Pons (tissue), 1 donor: ENCODE data around the gene SLC48A1.

Experiments
- DNase-seq: peaks from one replicate; pipeline ENCODE4 v3.0.0-alpha.2; 2016; ENCODE audit warnings: low spot score

Gene SLC48A1

DNA sequence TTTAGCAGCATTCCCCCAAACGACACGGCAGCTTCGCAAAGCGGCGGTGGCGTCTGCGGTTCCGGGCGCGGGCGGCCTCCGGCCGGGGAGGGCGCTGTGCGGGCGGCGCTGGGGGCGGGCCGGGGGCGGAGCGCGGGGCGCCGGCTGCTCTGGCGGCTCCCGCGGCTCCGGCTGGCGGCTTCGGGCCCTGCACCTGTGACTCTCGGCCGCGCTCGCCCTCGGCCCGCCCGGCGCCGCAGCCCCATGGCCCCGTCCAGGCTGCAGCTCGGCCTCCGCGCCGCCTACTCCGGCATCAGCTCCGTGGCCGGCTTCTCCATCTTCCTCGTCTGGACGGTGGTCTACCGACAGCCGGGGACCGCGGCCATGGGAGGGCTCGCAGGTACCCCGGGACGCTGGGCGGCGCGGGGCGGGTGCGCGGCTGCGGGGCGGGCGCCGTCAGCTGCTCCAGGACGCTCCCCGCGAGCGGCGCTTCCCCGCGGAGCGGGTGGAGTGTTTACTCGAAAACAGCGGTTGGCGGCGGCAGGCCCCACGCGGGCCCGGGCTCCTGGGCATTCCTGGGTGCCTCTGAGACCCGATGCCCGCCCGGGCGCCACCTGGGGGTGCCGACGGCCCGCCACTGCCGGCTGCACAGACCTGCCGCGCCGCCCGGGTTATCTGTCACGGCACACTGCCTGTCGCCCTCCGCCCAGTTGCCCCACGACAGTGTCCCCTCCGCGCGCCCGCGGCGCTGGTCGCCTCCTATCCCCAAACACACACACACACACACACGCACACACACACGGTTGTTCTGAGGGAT, at the start of gene SLC48A1:
SLC48A1 (plus strand) TSS at position 177 of the 796 bp plus-strand sequence; CDS start at position 244, 67 bp downstream.
- peak; percentile 44 for DNase-seq

DNA sequence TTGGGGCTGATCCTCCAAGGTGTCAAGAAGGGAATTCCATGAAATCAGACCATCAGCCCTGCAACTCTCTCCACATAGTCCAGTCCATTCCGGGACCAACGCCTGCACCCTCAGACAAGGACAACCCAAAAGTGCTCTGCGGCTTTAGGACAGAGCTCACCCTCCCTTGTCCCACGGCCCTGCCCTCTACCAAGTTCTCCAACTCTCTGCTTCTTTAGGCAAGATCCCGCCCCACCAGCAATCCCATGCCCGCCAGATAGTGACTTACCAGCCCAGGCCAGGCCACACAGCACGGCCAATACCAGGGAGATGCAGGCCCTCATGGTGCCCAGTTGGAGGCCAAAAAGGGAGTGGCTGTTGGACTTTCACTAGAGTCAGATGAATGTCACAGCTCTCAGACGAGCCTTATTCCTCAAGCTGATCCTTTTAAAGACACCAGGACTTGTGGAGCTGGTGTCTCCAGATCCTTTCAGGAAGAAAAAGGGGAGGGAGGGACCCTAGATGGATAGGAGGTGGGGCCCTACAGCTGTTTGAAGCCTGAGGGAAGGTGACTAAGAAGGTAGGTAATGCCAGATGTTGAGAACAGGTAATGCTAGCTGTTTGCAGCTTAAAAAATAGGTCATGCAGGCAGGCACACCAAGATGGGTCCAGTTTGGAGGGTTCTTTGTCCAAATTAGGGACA, 47.8 kb upstream of the SLC48A1 start, which contains the start of gene ENDOU:
ENDOU (minus strand) TSS at position 400 of the 682 bp plus-strand sequence; CDS start at position 323, 77 bp downstream.
- DNase-seq: no peak

DNA sequence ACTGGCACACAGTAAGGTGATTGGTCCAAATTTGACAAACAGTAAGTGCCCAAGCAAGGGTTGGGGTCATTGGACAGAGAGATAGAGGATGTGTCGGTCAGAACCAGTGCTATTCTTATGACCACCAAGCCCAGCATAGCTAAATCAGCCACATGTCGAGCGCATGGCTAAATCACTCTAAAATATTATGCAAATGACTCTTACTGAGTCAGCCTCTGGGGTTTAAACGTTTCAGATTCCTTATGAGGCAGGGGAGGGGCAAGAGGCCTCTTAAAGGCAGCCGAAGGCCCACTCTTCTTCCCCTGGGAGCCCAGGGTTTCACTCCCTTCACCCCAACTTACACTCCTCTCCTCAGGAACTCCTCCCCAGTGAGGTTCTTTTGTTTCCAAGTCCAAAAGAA, 47.1 kb upstream of the SLC48A1 start:
- DNase-seq: no peak

- DNase-seq: no peak
Measured at GRCh38 chr12:47729233-47729632, 43.8 kb upstream of the SLC48A1 start.

DNA sequence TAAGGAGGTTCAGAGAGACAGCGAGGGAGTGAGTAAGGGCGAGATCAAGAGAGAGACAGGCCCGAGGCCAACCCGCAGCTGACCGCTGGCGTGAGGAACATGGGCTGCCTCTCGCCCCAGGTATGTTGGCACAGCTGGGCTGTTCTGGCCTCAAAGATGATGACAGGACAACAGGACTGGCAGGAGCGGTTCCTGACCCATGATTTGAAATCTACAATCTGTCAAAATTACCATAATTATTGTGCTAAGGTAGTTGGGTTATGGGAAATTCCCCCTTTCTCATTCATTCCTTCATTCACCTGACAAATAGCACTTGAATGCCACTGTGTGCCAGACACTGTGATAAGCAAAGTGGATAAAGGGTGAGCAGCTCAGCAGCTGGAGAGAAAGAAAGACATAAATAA, 42.7 kb upstream of the SLC48A1 start:
- DNase-seq: no peak

- no peak for DNase-seq
Measured at GRCh38 chr12:47731723-47732122, 41.3 kb upstream of the SLC48A1 start.

- DNase-seq: no peak
Measured at GRCh38 chr12:47732504-47732903, 40.5 kb upstream of the SLC48A1 start.

GRCh38 chr12:47733142-47733541, 39.9 kb upstream of the SLC48A1 start:
- DNase-seq: no peak

- peak; percentile 72 for DNase-seq
Measured at GRCh38 chr12:47734725-47735480, 38.1 kb upstream of the SLC48A1 start.

- no peak for DNase-seq
Measured at GRCh38 chr12:47735649-47736048, 37.4 kb upstream of the SLC48A1 start.

DNA sequence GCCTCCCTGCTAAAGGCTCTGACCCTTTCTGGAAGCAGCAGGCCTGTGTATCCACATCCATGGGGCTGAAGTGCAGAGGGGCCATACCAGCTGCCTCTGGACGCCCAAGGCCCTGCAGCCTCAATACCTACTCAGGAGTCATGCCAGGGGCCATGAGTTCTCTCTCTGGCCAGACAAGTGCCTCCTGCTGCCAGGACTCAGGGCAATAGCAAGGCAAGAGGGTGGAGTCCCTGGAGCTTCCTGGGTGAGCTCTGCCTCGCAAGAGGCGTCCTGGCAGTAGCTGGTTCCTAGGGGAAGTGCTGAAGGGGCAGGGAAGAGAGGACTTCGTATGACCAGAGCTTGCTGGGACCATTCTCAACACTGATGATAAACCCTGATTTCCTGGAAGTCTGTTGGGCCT, 36.8 kb upstream of the SLC48A1 start:
- no peak for DNase-seq

DNA sequence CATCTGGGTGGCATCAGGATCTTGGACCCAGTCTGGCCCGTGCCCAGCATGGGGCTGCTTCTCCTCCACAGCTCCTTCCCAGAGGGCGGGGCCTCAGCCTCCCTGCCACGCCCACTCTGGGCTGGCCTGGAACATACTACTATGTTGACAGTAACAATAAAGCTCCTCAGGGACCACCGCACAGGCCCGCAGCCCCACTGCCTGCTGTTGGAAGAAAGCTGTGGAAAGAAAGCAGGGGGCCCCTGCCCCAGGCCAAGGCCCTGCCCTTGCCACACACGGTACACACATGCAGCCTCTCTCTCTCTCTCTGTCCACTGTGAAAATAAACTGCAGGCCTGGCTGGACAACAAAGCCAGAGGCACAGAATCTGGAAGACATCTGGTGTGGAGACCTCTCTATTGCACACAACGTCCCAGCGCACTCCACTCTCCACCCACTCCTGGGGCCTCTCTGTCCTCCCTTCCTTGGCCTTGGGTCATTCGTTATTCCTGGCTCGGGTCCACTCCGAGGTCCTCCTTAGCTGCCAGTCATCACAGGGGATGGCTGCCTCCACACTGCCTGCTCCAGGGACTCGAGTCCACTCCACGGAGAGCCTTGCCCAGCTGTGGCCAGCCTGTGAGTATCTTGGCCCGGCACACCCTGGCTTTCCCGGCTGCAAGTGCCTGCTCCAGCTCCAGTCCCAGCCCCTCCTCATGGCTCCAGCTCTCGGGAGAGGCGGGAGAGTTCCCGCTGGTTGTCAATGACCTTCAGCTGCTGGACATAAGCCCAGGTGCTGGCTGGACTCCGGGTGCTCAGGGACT, 36.0 kb upstream of the SLC48A1 start:
- DNase-seq: peak; percentile 87

DNA sequence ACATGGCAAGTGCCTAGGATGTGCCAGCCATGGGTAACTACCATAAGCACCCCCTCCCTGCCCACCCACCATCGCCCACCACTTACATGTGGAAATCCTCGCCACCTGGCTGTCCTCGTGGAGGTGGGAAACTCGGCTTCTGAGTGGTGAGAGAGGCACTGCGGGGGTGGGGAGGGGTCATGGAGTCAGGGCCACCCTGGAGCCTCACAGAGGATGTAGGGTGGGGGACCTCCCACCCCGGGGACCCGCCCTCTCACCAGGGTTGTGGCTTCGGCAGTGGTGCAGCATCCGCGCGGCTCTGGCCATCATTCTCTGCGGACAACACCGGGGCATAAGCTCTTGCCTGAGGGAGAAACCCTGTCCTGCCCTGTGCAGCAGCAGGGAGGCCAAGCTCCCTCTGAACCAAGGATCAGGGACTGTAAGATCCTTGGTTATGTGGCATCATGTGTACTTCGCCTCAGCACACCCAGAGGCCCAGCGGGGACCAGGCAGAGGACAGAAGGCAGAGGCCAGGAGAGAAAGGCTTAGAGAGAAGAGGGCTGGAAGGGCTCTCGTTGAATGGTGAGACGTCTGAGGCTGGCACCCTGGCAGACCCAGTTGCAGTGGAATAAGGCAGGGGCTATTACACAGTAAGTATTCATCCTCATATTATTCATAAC, 35.0 kb upstream of the SLC48A1 start:
- no peak for DNase-seq

DNA sequence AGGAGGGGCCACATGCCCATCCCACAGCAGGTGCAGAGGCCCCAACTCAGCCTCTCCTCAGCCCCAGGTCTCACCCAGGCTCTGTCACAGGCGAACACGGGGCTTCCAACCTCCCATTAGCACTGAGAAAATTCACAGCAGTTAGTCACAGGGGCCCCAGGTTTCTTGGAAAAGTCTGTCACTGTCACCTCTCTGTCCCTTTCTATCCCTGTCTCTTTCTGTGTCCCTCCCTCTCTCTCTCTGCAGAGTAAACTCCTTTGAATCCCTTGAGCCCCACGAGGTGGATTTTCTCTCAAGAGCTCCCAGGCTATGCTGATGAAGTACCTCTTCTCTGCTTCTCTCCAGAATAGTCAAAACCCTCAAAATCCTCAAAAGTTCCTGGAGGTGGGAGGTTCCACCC, 33.7 kb upstream of the SLC48A1 start:
- DNase-seq: no peak

DNA sequence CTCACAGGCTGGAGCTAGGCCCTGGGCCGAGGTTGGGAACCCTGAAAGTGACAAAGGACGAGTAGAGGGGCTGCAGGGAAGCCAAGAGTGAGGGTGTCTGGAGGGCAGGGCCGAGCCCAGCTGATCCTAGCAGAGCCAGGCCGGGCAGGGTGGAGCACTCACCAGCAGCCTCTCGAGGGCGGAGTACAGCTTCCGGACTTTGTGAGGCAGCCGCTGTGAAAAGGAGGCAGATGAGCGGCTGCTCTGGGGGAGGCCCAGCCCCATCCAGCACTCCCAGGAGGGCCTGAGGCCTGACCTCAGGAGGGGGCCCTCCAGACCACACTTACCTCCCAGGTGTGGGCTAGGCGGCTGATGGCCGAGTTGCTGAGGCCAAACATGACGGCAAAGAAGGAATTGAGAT, 33.1 kb upstream of the SLC48A1 start:
- DNase-seq: no peak

- no peak for DNase-seq
Measured at GRCh38 chr12:47740606-47741339, 32.3 kb upstream of the SLC48A1 start.

DNA sequence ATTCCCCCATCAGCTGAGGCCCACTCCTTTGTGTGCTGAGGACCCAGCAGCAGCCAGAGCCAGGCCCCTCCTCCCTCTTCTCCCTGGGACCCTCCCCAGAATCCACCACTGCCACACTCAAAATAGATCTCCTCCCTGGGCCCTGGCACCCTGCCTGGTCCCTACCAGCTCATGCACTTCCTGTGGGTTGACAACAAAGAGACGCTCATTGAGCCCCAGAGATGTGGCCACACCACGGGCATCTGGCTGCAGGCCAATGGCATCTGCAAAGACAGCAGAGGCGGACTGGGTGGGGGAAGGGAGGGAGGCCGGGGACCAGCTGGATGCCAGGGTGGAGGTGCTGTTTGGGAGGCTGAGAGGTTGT, 31.7 kb upstream of the SLC48A1 start:
- DNase-seq: peak; percentile 97

DNA sequence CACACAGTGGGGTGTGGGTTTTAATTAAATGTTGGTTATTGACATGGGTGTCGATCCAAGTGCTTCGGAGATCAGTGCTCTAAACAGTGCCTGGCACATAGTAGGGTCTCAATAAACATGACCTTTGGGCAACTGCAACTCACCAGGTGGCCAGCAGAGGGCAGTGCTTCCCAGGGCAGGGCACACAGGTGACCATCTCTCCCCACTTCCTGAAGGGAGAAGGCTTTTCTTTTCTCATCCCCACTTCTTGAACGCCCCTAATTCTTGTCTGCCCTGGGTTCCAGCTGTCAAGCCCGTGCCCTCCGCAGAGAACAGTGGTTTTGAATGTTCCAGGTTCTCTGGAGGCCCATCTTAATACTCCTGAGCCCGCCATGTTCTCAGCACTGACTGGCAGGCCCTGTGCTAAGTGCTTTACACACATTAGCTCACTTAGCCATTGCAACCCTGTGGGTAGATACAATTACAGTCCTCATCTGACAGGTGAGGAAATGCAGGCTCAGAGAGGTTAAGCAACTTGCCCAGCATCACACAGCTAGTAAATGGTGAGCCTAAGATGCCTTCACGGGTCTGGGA, 30.7 kb upstream of the SLC48A1 start:
- no peak for DNase-seq

DNA sequence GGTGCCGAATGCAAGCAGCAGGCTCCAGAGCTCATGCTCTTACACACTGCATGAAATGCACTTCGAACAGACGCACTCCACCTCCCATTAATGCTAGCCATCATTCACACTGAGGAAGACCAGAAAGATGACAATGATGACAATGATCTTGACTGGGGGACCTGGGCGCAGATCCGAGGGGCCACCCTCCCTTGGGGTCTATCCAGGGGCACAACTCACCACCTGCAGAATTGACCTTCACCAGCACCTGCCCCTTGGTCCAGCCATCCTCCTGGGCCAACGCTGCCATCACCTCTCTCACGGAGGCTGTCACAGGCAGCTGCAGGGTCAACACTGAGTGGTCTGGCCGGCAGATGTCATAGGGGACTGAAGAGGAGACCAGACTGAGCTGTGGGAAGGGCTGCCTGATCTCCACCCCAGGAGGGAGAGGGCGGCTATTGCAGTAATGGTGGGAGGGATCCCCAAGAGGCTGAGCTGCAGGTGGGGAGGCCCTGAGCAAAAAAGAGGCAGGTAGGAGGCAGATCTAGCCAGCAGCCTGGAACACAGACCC, 29.7 kb upstream of the SLC48A1 start:
- no peak for DNase-seq
